ENCODE data around the gene PIK3CA.

DNA sequence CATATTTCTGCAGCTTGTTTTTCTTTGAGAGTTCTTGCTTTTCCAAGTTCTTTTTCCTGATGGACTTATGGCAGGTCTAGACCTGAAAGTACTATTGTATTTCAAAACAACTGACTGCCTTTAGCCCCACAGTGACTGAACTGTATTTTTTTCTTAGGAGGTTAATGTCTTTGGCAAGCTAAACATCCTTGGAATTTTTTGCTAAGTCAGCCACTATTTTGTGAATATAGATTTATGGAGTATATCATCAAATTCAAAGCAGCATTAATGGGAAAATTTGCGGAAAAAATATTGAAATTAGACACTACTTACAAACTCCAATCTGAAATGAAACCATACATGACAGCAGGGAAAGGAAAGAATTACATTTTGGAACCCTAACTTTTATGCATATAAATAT lies 8.6 kb downstream of the PIK3CA start:
- no peak for TF ChIP-seq EZH2 (IDR thresholded peaks at IDR 0.05; ENCODE audit: insufficient read depth, poor library complexity, severe bottlenecking)
- no peak for TF ChIP-seq EZH2phosphoT487 (IDR thresholded peaks at IDR 0.05; ENCODE audit: insufficient read depth, low read depth)

Measured in GM23248 (cell line).